BJ (cell line): ENCODE data around the gene CRYBA4. TPM values are rescaled to one million over a fixed set of nuclear protein-coding genes. Genes with fewer than 3 reads are reported as not detected.

ENCODE experiments used
- CTCF ChIA-PET: fragments of 350-600 bp; formaldehyde crosslinking; extraction: SDS; loops from one replicate; lab custom pipeline; 2021; ENCODE audit warnings: antibody characterized with exemption, inconsistent platforms; lab: Yijun Ruan, JAX
- POLR2A ChIA-PET: fragments of 300-600 bp; sonication (Branson Sonifier 250); formaldehyde crosslinking; extraction: SDS; loops from one replicate; lab custom pipeline; 2021; ENCODE audit warnings: antibody characterized with exemption; lab: Charles Lee
- DNase-seq: peaks from one replicate; pipeline ENCODE4 v3.0.0-alpha.2; 2011; ENCODE audit warnings: low read depth
- H3K27me3 ChIP-seq: 2 replicates; pipeline ENCODE4 v1.6.0; 2011; ENCODE audit warnings: low read length; ENCODE audit not compliant: control insufficient read depth, insufficient read depth
- H3K36me3 ChIP-seq: 2 replicates; pipeline ENCODE4 v1.5.1; 2011; ENCODE audit warnings: low read length; ENCODE audit not compliant: control insufficient read depth, insufficient read depth
- H3K4me3 ChIP-seq: 2 replicates; pipeline ENCODE4 v1.5.1; 2011; ENCODE audit warnings: low read depth, mild to moderate bottlenecking, control low read depth, low read length
- polyA plus RNA-seq: library from polyadenylated mRNA; depleted of rRNA; stranded (reverse); fragments of >200 nt; gene quantifications from 2 replicates; pipeline ENCODE4 v1.2.3, GENCODE V29; 2011
- TF ChIP-seq, protein P1 (sequence below): IDR thresholded peaks from 2 replicates; pipeline ENCODE4 v1.5.1; 2011; ENCODE audit warnings: low read depth, mild to moderate bottlenecking, control low read depth, inconsistent platforms, low read length, moderate library complexity; ENCODE audit not compliant: insufficient read depth

Gene CRYBA4
- polyA plus RNA-seq, 1 experiment: not detected

DNA sequence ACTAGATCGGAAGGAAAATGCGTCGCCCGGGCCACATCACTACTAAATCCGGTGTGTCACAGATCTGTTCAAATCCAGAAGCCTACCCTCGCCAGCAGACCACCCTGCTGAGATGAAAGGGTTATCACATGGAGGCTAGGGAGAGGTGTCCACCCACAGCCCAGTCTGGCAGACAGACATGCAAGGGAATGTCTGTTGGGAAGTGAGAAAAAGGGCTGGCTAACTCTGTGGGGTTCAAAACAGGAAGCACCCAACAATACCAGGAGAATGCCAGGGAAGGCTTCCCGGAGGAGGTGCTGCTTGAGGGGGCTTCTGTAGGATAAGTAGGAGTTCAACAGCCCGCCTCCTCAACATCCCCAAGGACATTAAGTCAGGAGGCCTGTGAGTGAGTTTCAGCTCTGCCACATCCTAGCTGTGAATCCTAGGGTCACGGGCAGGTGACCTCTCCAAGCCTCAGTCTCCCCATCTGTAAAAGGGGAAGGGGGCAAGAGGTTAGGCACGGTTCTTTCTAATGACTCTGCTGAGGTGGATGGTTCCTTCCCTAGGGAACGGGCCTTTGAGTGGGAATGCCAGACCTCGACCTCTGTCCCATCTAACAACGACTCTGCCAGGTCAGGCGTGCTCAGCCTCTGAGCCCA, 32.9 kb upstream of the CRYBA4 start:
- DNase-seq: no peak
- POLR2A ChIA-PET: no interaction called here
- peaks cover 3% of the 10 kb centered on the region for H3K27me3 ChIP-seq
- CTCF ChIA-PET: interaction anchor here (0.6 kb wide), 1 partner anchor 38 kb away, joined by 3 read pairs; no protein-coding TSS in a partner anchor
- TF ChIP-seq, protein P1, sequence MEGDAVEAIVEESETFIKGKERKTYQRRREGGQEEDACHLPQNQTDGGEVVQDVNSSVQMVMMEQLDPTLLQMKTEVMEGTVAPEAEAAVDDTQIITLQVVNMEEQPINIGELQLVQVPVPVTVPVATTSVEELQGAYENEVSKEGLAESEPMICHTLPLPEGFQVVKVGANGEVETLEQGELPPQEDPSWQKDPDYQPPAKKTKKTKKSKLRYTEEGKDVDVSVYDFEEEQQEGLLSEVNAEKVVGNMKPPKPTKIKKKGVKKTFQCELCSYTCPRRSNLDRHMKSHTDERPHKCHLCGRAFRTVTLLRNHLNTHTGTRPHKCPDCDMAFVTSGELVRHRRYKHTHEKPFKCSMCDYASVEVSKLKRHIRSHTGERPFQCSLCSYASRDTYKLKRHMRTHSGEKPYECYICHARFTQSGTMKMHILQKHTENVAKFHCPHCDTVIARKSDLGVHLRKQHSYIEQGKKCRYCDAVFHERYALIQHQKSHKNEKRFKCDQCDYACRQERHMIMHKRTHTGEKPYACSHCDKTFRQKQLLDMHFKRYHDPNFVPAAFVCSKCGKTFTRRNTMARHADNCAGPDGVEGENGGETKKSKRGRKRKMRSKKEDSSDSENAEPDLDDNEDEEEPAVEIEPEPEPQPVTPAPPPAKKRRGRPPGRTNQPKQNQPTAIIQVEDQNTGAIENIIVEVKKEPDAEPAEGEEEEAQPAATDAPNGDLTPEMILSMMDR: no peak
- H3K36me3 ChIP-seq: no peaks in the 10 kb centered on the region
- H3K4me3 ChIP-seq: peak overlapping the region; percentile 90

DNA sequence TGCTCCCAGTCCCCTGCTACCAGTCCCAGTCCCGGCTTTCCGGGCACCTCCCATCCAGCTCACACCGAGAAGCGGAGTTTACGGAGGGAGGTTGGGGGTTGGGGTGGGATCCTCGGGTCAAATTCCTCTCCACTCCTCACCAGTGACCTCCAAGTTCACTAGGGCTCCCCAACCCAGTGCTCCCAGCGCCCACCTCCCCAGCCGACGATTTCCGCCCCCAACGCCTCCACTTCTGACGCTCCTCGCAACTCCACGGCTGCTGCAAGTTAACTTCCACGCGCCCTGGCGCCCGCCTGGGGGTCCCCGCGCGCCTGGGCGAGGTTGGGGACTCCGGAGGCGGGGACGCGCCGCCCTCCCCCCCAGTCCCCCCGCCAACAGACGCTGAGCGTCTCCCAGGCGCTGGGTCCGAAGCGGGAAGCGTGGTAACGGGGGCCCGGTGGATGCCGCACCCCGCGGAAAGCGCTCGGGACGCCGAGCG, 32.4 kb upstream of the CRYBA4 start:
- ChIA-PET POLR2A (no interaction called here), CTCF (interaction anchor here (0.6 kb wide), 1 partner anchor 38 kb away, joined by 3 read pairs; no protein-coding TSS in a partner anchor)
- H3K27me3 ChIP-seq: peaks cover 7% of the 10 kb centered on the region
- peak overlapping the region; percentile 90 for H3K4me3 ChIP-seq
- no peaks in the 10 kb centered on the region for H3K36me3 ChIP-seq
- TF ChIP-seq, protein P1: no peak
- no peak for DNase-seq

DNA sequence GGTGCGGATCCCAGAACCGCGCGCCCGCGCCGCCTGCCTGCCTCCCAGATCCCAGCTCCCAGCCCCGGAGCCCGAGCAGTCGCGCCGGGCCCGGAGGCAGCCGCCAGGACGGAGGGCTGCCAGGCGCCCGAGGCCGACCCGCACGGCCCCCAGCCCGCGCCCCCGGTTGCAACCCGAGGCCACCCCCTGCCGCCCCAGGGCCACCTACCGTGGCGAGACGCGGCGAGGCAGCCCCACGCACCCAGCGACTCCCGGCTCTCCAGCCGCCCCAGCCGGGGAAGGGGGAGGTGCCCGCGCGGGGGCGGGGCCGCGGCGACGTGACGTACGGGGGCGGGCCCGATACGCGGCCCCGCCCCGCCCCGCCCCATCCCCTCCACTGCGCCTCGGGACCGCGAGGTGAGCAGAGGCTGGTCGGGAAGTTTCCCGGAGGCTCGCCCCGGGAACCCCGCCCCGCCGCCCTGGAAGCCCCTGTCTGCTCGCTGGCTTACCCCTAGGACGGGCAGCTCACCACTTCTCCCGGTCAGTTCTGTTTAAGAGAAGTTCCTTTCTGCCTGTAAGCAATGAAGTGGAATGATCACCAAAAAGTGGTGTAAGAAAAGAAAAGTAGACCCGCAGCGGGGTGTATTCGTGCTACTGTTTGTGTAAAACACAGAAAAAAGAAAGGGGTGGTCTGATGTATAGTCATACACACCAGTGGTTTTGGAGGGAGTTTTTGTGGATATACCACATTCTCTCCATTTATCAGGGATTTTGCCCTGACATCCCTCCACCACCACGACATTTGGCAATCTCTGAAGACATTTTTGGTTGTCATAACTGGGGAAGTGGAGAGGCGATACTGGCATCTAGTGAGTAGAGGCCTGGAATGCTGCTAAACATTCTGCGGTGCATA, 31.7 kb upstream of the CRYBA4 start, which contains the start of gene TPST2:
TSS of gene TPST2 (minus strand) at position 288 of the 892 bp plus-strand sequence. CDS start 48,502 bp downstream, outside the sequence.
- TF ChIP-seq, protein P1: no peak
- Histone ChIP-seq H3K36me3 (no peaks in the 10 kb centered on the region), H3K27me3 (peaks cover 7% of the 10 kb centered on the region), H3K4me3 (peak within 1 kb of the TSS; percentile 90)
- no peak for DNase-seq
- CTCF ChIA-PET: interaction anchor here (0.6 kb wide), 1 partner anchor 39 kb away, joined by 3 read pairs; no protein-coding TSS in a partner anchor
- POLR2A ChIA-PET: no interaction called here

DNA sequence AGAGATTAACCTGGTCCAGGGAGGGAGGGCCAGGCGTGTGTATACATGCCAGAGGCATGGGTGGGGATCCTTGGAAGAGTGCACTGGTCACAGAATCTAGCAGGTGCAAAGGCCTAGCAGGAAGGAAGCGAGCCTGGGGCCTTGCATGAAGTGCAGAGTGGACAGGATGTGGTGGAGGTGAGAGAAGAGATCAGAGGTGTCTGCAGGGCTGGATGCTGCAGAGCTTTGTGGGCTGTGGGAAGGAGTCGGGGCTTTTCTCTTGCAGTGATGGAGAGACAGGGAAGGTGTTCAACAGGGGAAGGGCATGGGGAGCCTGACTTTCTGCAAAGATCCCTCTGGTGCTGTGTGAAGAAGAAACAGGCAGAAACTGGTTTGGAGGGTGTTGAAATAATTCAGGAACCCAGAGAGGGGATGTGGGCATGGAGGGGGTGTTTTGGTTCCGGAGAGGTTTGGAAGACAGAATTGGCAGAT, 29.3 kb upstream of the CRYBA4 start:
- Histone ChIP-seq H3K4me3 (no peak overlapping the region), H3K27me3 (peaks cover 15% of the 10 kb centered on the region), H3K36me3 (no peaks in the 10 kb centered on the region)
- ChIA-PET CTCF (interaction anchor here (0.6 to 0.8 kb wide), 2 partner anchors 54 to 89 kb away, joined by 3 read pairs; no protein-coding TSS in a partner anchor), POLR2A (no interaction called here)
- DNase-seq: no peak
- TF ChIP-seq, protein P1: no peak
